Measurements from ENCODE around the gene LHX1. TPM values are rescaled to one million over a fixed set of nuclear protein-coding genes. Genes with fewer than 3 reads are reported as not detected.

LHX1 gene
- total and polyA plus RNA-seq, 9 donors, result 0.08 to 3.6 (median 0.61) TPM; not detected in 4

DNA sequence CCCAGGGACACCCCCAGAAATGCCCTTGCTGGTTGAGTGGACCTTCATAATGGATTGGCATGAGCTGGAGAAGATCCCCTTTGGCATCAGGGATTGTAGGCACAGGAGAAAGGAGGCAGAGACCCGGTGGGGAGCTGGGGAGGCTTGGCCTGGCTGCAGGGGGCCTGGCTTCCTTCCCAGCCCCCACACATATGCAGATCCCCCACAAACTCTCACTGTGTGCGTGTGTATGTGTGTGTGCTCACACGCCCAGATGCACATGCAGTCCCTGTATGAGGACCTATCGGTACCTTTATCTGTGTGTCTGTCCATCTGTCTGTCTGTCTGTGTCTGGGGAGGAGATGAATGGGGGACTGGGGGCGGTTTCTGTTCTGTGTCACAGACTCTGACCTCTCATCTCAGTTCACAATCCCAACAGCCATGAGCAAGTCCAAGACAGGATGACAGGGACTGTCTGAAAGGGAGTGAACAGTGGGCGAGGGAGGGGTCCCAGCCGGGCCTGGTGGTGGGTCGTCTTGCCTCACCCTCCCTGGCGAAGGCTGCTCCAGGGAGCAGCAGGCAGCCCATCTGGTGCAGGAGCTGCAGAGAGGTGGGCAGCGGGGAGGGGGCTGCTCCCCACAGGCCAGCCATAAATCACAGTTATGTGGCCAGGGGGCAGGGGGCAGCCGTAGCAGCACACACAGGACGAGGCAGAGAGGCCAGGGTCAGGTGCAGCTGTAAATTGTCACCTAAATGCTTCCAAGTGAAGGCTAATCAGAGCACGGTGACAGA, 46.7 kb upstream of the LHX1 start:
- no peaks in the 10 kb centered on the region for H3K9me3 ChIP-seq
- intact Hi-C loops (cut with DNase I), result no loop called here
- 21 to 33% (median 31%) methylated on average over 11 to 13 of the region's 13 CpGs for WGBS, 3 donors

DNA sequence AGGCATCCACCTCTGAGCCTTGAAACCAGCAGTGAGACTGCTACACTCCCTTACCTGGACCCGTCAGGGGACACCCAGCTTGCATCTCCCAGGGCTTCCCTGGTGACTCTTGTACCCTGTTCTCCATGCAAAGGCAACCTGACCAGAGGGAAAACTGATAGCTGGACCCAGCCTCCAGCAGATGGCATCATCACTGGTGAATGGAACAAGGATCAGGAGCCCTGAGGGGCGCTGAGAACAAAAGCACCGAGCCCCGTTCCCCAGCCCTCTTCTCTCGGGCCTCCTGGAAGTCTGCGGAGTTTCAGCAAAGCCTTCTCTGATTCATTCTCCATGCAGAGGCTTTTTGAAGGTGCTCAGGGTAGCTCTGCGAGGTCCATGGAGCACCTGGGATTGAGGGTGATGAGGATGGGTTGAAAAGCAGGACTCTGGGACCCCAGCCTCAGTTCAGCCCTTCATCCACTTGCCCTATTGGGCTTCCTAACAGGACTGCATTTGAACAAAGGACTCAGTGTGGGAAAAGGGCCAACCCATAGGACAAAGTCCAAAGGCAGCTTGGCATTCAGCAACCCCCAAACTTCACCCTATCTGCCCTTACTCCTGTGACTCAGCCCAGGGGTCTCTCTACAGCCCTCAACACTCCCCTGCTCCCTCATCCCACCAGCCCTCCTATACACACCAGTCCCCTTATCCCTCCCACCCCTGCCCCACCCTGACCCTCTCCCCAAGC, 45.0 kb upstream of the LHX1 start:
- Histone ChIP-seq H3K36me3 (no peaks in the 10 kb centered on the region), H3K9me3 (no peaks in the 10 kb centered on the region), H3K4me3 (no peak overlapping the region), H3K4me1 (ENCODE audit: insufficient read depth) (no peaks in the 10 kb centered on the region), H3K27me3 (no peaks in the 10 kb centered on the region), H3K27ac (no peak overlapping the region)
- TF ChIP-seq, protein P1, sequence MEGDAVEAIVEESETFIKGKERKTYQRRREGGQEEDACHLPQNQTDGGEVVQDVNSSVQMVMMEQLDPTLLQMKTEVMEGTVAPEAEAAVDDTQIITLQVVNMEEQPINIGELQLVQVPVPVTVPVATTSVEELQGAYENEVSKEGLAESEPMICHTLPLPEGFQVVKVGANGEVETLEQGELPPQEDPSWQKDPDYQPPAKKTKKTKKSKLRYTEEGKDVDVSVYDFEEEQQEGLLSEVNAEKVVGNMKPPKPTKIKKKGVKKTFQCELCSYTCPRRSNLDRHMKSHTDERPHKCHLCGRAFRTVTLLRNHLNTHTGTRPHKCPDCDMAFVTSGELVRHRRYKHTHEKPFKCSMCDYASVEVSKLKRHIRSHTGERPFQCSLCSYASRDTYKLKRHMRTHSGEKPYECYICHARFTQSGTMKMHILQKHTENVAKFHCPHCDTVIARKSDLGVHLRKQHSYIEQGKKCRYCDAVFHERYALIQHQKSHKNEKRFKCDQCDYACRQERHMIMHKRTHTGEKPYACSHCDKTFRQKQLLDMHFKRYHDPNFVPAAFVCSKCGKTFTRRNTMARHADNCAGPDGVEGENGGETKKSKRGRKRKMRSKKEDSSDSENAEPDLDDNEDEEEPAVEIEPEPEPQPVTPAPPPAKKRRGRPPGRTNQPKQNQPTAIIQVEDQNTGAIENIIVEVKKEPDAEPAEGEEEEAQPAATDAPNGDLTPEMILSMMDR (IDR thresholded peaks at IDR 0.05), result no peak
- TF ChIP-seq EP300 (IDR thresholded peaks at IDR 0.05), result no peak
- no peak for TF ChIP-seq POLR2A (IDR thresholded peaks at IDR 0.05)
- intact Hi-C loops (cut with DNase I), result no loop called here
- whole genome bisulfite sequencing, 3 donors, result 78 to 85% (median 79%) methylated on average over 7 of the region's 7 CpGs
- no peak for DNase-seq

More for the DNA sequence above, 46.7 kb upstream of the LHX1 start:
- no peaks in the 10 kb centered on the region for H3K4me1 ChIP-seq (ENCODE audit: insufficient read depth)
- no peak for DNase-seq
- H3K4me3 ChIP-seq, result no peak overlapping the region
- TF ChIP-seq EP300 (IDR thresholded peaks at IDR 0.05), result no peak
- TF ChIP-seq POLR2A (IDR thresholded peaks at IDR 0.05), result no peak
- TF ChIP-seq, protein P1 (IDR thresholded peaks at IDR 0.05), result no peak
- no peaks in the 10 kb centered on the region for H3K27me3 ChIP-seq
- H3K27ac ChIP-seq, result no peak overlapping the region
- H3K36me3 ChIP-seq, result no peaks in the 10 kb centered on the region

DNA sequence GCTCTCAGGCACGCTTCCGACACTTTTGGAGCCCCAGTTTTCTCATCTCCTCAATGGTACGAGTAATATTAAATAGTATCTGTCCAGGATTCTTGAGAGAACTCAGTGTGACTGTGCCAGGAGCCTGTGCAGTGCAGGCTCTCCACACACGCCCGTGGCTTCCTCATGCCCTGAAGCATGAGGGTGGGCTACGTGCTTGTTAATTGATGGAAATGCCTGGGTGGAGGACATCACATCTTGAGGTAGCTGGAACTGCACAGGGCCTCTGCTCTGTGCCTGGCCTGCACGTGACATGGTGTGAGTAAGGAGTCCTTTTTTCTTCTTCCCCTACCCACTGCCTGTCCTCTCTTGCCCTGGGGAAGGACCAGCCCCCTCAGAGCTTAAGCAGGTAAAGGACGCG, 43.1 kb upstream of the LHX1 start:
- 77 to 86% (median 80%) methylated on average over 9 of the region's 9 CpGs for WGBS, 3 donors

DNA sequence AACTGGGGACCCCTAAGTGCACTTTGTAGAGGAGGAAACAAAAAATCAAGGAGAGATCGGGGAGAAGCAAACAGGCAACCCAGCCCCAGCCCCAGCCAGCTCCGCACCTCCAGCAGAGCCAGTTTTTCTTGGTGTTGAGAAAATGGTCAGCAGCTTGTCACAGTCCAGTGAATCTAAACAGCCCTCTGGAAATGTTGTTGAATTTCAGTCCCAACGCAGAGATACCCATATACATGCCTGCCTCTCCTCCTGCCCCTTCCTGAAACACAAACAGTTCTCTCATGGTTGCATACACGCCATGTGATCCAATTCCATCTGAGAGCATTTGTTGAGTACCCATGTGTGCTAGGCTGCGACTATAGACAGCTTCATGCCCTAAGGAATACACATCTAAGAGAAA, 42.4 kb upstream of the LHX1 start:
- H3K27ac ChIP-seq, result no peak overlapping the region
- DNase-seq, result no peak
- no peaks in the 10 kb centered on the region for H3K27me3 ChIP-seq
- WGBS, 3 donors, result 81 to 85% (median 84%) methylated on average over 5 of the region's 5 CpGs
- no peaks in the 10 kb centered on the region for H3K4me1 ChIP-seq (ENCODE audit: insufficient read depth)
- H3K36me3 ChIP-seq, result no peaks in the 10 kb centered on the region
- no peaks in the 10 kb centered on the region for H3K9me3 ChIP-seq
- intact Hi-C loops (cut with DNase I), result no loop called here
- no peak overlapping the region for H3K4me3 ChIP-seq
- TF ChIP-seq, protein P1 (IDR thresholded peaks at IDR 0.05), result no peak
- TF ChIP-seq POLR2A (IDR thresholded peaks at IDR 0.05), result no peak
- TF ChIP-seq EP300 (IDR thresholded peaks at IDR 0.05), result no peak

More for the DNA sequence above, 43.1 kb upstream of the LHX1 start:
- Histone ChIP-seq H3K36me3 (no peaks in the 10 kb centered on the region), H3K4me3 (no peak overlapping the region), H3K9me3 (no peaks in the 10 kb centered on the region), H3K27ac (no peak overlapping the region), H3K27me3 (no peaks in the 10 kb centered on the region), H3K4me1 (ENCODE audit: insufficient read depth) (no peaks in the 10 kb centered on the region)
- TF ChIP-seq, protein P1 (IDR thresholded peaks at IDR 0.05), result no peak
- TF ChIP-seq EP300 (IDR thresholded peaks at IDR 0.05), result no peak
- no peak for TF ChIP-seq POLR2A (IDR thresholded peaks at IDR 0.05)
- intact Hi-C loops (cut with DNase I), result no loop called here
- no peak for DNase-seq
